SJSA1 (cell line): Measurements from ENCODE around the gene COL26A1. TPM values are rescaled to one million over a fixed set of nuclear protein-coding genes. Genes with fewer than 3 reads are reported as not detected.
"Not testable (repeated sequence)": the region's sequence is repeated elsewhere in the genome, so short reads cannot be mapped to it uniquely, and the experiment has no call there.

Source experiments
- DNase-seq, 2 experiments: peaks; one replicate each; pipeline ENCODE4 v3.0.0-alpha.2; 2015 to 2020; ENCODE audit warnings: low spot score in 2 of 2, low read depth in 1 of 2
- H3K27ac ChIP-seq: fragments of 250-450 bp; sonication (Bioruptor Pico); 2 replicates; pipeline ENCODE4 v1.5.1; 2020; ENCODE audit warnings: mild to moderate bottlenecking, moderate library complexity
- H3K27me3 ChIP-seq: fragments of 250-450 bp; sonication (Bioruptor Pico); replicated peaks from 2 replicates; pipeline ENCODE4 v1.5.1; 2020; ENCODE audit warnings: mild to moderate bottlenecking, moderate library complexity
- H3K36me3 ChIP-seq: fragments of 250-450 bp; sonication (Bioruptor Pico); 2 replicates; pipeline ENCODE4 v1.5.1; 2020; ENCODE audit warnings: mild to moderate bottlenecking
- H3K4me1 ChIP-seq: fragments of 250-450 bp; sonication (Bioruptor Pico); replicated peaks from 2 replicates; pipeline ENCODE4 v1.6.1; 2021; ENCODE audit warnings: mild to moderate bottlenecking
- H3K4me3 ChIP-seq: fragments of 250-450 bp; sonication (Bioruptor Pico); 2 replicates; pipeline ENCODE4 v1.5.1; 2020; ENCODE audit warnings: mild to moderate bottlenecking
- H3K9me3 ChIP-seq: fragments of 250-450 bp; sonication (Bioruptor Pico); replicated peaks from 2 replicates; pipeline ENCODE4 v1.5.1; 2020; ENCODE audit warnings: mild to moderate bottlenecking
- total RNA-seq: library from RNA; depleted of rRNA; stranded (reverse); fragments of >200 nt; shearing (Covaris generic); gene quantifications from 2 replicates; pipeline ENCODE4 v1.2.3, GENCODE V29; 2014; rRNA removed

COL26A1 gene
- total RNA-seq, 1 experiment from 2014 or later = not detected

DNA sequence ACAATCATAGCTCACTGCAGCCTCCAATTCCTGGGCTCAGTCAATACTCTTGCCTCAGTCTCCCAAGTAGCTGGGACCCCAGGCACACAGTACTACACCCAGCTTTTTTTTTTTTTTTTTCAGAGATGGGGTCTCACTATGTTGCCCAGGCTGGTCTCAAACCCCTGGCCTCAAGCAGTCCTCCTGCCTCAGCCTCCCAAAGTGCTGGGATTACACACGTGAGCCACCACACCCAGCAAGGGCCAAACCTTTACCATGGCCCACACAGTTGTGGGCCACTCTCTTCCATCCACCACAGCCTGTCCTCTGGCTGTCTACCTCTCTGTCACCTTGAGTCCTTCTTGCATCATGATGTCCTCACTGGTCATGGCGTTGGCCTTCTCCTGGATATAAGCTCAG is 242.3 kb downstream of the COL26A1 start:
- DNase-seq, H3K4me1 ChIP-seq, H3K27ac ChIP-seq, H3K27me3 ChIP-seq, H3K36me3 ChIP-seq, H3K4me3 ChIP-seq, H3K9me3 ChIP-seq: not testable (repeated sequence)

DNA sequence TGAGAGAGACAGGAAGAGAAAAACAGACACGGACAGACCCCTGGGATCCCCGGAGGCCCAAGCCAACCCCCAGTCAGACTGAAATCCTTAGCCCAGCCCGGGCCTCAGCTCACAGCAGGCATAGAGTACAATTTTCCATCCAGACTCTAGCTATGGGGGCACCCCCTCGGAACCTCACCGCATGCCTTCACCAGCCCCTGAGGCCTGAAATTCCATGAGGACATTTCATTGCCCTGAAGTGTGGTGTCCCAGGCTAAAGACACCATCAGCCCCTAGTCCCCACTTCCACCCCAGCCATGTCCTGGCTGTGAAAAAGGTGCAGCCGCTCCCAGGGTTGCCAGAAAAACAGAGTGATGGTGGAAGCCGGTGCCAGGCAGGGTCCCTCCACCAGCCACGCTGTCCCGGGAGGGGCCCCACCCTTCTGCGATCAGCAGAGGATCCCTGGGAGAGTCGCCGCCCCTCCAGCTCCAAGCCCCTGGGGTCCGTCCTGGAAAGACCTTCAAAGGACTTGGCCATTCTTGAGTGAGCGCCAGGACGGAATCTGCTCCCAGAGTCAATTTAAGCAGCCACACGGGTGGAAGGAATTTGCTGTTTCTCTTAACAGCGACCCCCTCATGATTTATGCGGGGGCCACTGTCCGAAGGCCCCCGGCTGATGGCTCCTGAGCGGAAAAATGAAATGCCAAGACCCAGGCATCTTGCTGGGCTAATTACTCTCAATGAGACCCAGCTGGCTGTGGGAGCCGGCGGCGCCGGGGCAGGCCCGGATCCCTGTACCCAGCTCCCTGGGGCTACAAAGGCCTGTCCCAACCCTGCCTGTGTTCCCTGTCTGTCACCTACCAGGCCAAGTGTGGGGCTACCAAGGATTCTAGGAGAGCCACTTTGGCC is 243.2 kb downstream of the COL26A1 start:
- Histone ChIP-seq H3K4me3 (no peak overlapping the region), H3K4me1 (no peaks in the 10 kb centered on the region), H3K9me3 (no peaks in the 10 kb centered on the region), H3K27ac (no peak overlapping the region), H3K27me3 (no peaks in the 10 kb centered on the region; the same call in 1 of the 2 replicates), H3K36me3 (no peaks in the 10 kb centered on the region)
- DNase-seq = no peak

DNA sequence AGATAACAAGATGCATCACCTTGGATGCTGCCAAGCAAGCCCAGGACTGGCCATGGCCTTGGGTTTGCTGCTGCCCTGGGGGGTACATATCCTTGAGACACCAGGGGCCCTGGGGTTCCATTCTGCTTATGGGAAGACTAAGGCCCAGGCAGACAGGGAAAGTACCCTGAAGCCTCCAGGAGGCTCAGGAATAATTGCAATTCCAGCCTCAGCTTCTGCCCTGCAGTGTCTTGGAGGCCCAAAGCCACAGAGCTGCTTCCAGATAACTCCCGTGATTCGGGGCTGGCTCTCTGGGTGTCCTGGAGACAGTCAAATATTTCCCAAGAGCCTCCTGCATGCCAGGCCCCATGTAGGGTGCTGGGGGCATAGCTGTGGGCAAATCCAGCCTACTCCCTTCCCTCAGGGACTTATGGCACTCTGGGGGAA is 243.8 kb downstream of the COL26A1 start:
- Histone ChIP-seq H3K27ac (no peak overlapping the region), H3K27me3 (no peaks in the 10 kb centered on the region; the same call in 1 of the 2 replicates), H3K36me3 (no peaks in the 10 kb centered on the region), H3K4me3 (no peak overlapping the region), H3K4me1 (no peaks in the 10 kb centered on the region), H3K9me3 (no peaks in the 10 kb centered on the region)
- no peak for DNase-seq

Other genes with a start within 250 kb of the COL26A1 start
- gene SERPINE1, start 235.8 kb upstream of the COL26A1 start, total RNA-seq = 21.8 and 25.6 TPM in 2 replicates
- gene AP1S1, start 208.4 kb upstream of the COL26A1 start, total RNA-seq = 98.4 and 119 TPM in 2 replicates
- gene VGF, start 197.3 kb upstream of the COL26A1 start, total RNA-seq = not detected in 2 replicates
- gene NAT16, start 182.6 kb upstream of the COL26A1 start, total RNA-seq = not detected in 2 replicates
- not detected in 2 replicates for gene MOGAT3, start 161.8 kb upstream of the COL26A1 start, total RNA-seq
- gene PLOD3, start 145.3 kb upstream of the COL26A1 start, total RNA-seq = 71.3 and 88.2 TPM in 2 replicates
- gene ZNHIT1, start 144.7 kb upstream of the COL26A1 start, total RNA-seq = 108 and 141 TPM in 2 replicates
- gene CLDN15, start 125.1 kb upstream of the COL26A1 start, total RNA-seq = 0.72 and 2.1 TPM in 2 replicates
- 132 and 162 TPM in 2 replicates for gene FIS1, start 117.8 kb upstream of the COL26A1 start, total RNA-seq
- 20.9 and 50.3 TPM in 2 replicates for gene IFT22, start 41.1 kb upstream of the COL26A1 start, total RNA-seq